PFSK-1 (cell line): Measurements from ENCODE around the gene GASK1A. TPM values are rescaled to one million over a fixed set of nuclear protein-coding genes. Genes with fewer than 3 reads are reported as not detected.

Experiments
- FOXP2 ChIP-seq: optimal IDR thresholded peaks from 2 replicates; pipeline ENCODE3; 2011; ENCODE audit warnings: borderline replicate concordance, control low read depth, inconsistent platforms; ENCODE audit not compliant: insufficient read depth; ENCODE audit errors: extremely low read length, extremely low read depth
- POLR2AphosphoS5 ChIP-seq: IDR thresholded peaks from 2 replicates; pipeline ENCODE4 v1.6.1; 2012; ENCODE audit warnings: low read depth, mild to moderate bottlenecking, control low read depth, low read length, moderate library complexity
- REST ChIP-seq, 2 experiments: IDR thresholded peaks; 2 replicates each; pipeline versions ENCODE4 v1.6.1 to v1.8.0; 2011 to 2012; ENCODE audit warnings: low read depth in 2 of 2, low read length in 2 of 2, control low read depth in 1 of 2, inconsistent platforms in 1 of 2, mild to moderate bottlenecking in 1 of 2, moderate library complexity in 1 of 2; ENCODE audit not compliant: insufficient read depth in 1 of 2
- SIN3A ChIP-seq: IDR thresholded peaks from 2 replicates; pipeline ENCODE4 v1.6.1; 2012; ENCODE audit warnings: mild to moderate bottlenecking, low read length, moderate library complexity, borderline replicate concordance; ENCODE audit not compliant: insufficient read depth
- TAF1 ChIP-seq: IDR thresholded peaks from 2 replicates; pipeline ENCODE4 v1.6.1; 2012; ENCODE audit warnings: low read length, control low read depth, borderline replicate concordance; ENCODE audit not compliant: insufficient read depth
- polyA plus RNA-seq: library from polyadenylated mRNA; unstranded; fragments of >200 nt; gene quantifications from one replicate; pipeline ENCODE4 v1.2.1, GENCODE V29; 2012; ENCODE audit warnings: low read depth, missing spikeins; ENCODE audit not compliant: insufficient read length

GASK1A gene
- polyA plus RNA-seq: not detected

- TF ChIP-seq POLR2AphosphoS5: no peak
- no peak for TF ChIP-seq FOXP2
- no peak for TF ChIP-seq SIN3A
- TF ChIP-seq TAF1: no peak
- TF ChIP-seq REST (IDR thresholded peaks at IDR 0.05; ENCODE audit: insufficient read depth in 1 of 2, low read depth in 2 of 2, low read length in 2 of 2): no peak
Measured at GRCh38 chr3:42979044-42979972, at the start of gene GASK1A. Gene GASK1A (plus strand): TSS chr3:42979311. CDS start chr3:42979643, 332 bp downstream.

GRCh38 chr3:42934111-42934510, 45.0 kb upstream of the GASK1A start:
- TF ChIP-seq REST (IDR thresholded peaks at IDR 0.05; ENCODE audit: insufficient read depth in 1 of 2, low read depth in 2 of 2, low read length in 2 of 2): no peak

GRCh38 chr3:42934910-42935309, 44.2 kb upstream of the GASK1A start:
- TF ChIP-seq SIN3A: no peak
- no peak for TF ChIP-seq TAF1
- TF ChIP-seq REST (IDR thresholded peaks at IDR 0.05; ENCODE audit: insufficient read depth in 1 of 2, low read depth in 2 of 2, low read length in 2 of 2): no peak
- TF ChIP-seq FOXP2: no peak

GRCh38 chr3:42935472-42935871, 43.6 kb upstream of the GASK1A start:
- TF ChIP-seq FOXP2: no peak
- no peak for TF ChIP-seq SIN3A
- no peak for TF ChIP-seq POLR2AphosphoS5
- TF ChIP-seq TAF1: no peak
- no peak for TF ChIP-seq REST (IDR thresholded peaks at IDR 0.05; ENCODE audit: insufficient read depth in 1 of 2, low read depth in 2 of 2, low read length in 2 of 2)
